Measurements from ENCODE around the gene NPTX2.

DNA sequence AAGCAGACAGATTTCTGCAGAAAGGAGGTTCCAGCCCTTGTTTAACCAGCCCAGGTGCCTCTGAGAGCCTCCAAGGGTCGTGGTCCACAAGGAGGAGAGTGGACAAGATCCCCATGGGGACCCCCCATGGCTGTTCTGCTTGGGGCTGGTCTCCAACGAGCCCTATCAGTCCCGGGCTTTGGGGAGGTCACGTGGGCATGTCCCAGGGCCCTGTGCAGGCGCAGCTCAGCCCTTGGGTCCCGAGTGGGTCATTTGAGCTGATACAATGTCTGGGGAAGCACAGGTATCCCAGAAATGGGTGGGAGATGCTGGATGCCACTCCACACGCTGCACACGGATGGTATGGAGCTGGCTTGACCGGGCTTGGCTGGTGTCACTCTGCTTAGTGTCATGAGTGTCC lies 57.8 kb downstream of the NPTX2 start:
- no peak for TF ChIP-seq POLR2A (IDR thresholded peaks at IDR 0.05; ENCODE audit: borderline replicate concordance, extremely low read depth, insufficient read depth, insufficient read length)
- TF ChIP-seq JUND (IDR thresholded peaks at IDR 0.05), result no peak

Measured in HCT116 (cell line).